A673 (cell line): ENCODE results near the gene DCC. TPM values are rescaled to one million over a fixed set of nuclear protein-coding genes. Genes with fewer than 3 reads are reported as not detected.
"Not testable (repeated sequence)": the region's sequence is repeated elsewhere in the genome, so short reads cannot be mapped to it uniquely, and the experiment has no call there.

Experiments used
- BruUV-seq: library from RNA; stranded (reverse); fragments of 400-500 nt; replicated peaks from 2 replicates; lab custom pipeline; 2021; lab: Mats Ljungman, UMichigan
- CTCF ChIA-PET: fragments of 300-600 bp; sonication (Branson Sonifier 250); formaldehyde crosslinking; loops from one replicate; lab custom pipeline; 2022; ENCODE audit warnings: antibody characterized with exemption; lab: Charles Lee
- POLR2A ChIA-PET: fragments of 300-600 bp; sonication (Branson Sonifier 250); formaldehyde crosslinking; loops from one replicate; lab custom pipeline; 2022; ENCODE audit warnings: antibody characterized with exemption; ENCODE audit not compliant: low non-redundant PET; lab: Charles Lee
- DNase-seq: peaks from one replicate; pipeline ENCODE4 v3.0.0-alpha.2; 2015; ENCODE audit warnings: low spot score
- H3K27ac ChIP-seq: fragments of 200-600 bp; sonication (generic); 2 replicates; pipeline ENCODE4 v1.5.1; 2016; ENCODE audit warnings: mixed run types, low read depth, mild to moderate bottlenecking, mixed read lengths, antibody characterized with exemption, low read length; ENCODE audit not compliant: poor library complexity, severe bottlenecking
- H3K27me3 ChIP-seq: fragments of 200-600 bp; sonication (generic); replicated peaks from 2 replicates; pipeline ENCODE4 v1.6.1; 2017; ENCODE audit warnings: mixed run types, low read depth, mild to moderate bottlenecking, mixed read lengths, antibody characterized with exemption, low read length; ENCODE audit not compliant: insufficient read depth, poor library complexity
- H3K36me3 ChIP-seq: fragments of 200-600 bp; sonication (generic); 2 replicates; pipeline ENCODE4 v1.6.1; 2016; ENCODE audit warnings: mixed run types, mild to moderate bottlenecking, mixed read lengths, antibody characterized with exemption, low read length; ENCODE audit not compliant: insufficient read depth, poor library complexity, severe bottlenecking
- H3K4me1 ChIP-seq: fragments of 200-600 bp; sonication (generic); 2 replicates; pipeline ENCODE4 v1.6.1; 2017; ENCODE audit warnings: mixed run types, mild to moderate bottlenecking, mixed read lengths, antibody characterized with exemption, low read length; ENCODE audit not compliant: insufficient read depth, poor library complexity, severe bottlenecking
- H3K4me3 ChIP-seq: fragments of 200-600 bp; sonication (generic); 2 replicates; pipeline ENCODE4 v1.5.1; 2016; ENCODE audit warnings: low read depth, mixed run types, mild to moderate bottlenecking, mixed read lengths, low read length; ENCODE audit not compliant: poor library complexity, severe bottlenecking
- H3K9me3 ChIP-seq: fragments of 200-600 bp; sonication (generic); 2 replicates; pipeline ENCODE4 v1.6.1; 2016; ENCODE audit warnings: mixed run types, low read depth, mild to moderate bottlenecking, mixed read lengths, antibody characterized with exemption, low read length; ENCODE audit not compliant: poor library complexity, severe bottlenecking
- CTCF ChIP-seq: fragments of 300-800, 200-600 bp; sonication (generic); conservative IDR thresholded peaks from 2 replicates; pipeline ENCODE4 v1.5.1; 2017; ENCODE audit warnings: low read depth, mild to moderate bottlenecking, antibody characterized with exemption, low read length, moderate library complexity, mixed read lengths
- EZH2 ChIP-seq: fragments of 200-600 bp; sonication (generic); IDR thresholded peaks from 2 replicates; pipeline ENCODE4 v1.6.1; 2017; ENCODE audit warnings: borderline replicate concordance, low read depth, mild to moderate bottlenecking, mixed read lengths, antibody characterized with exemption, low read length; ENCODE audit not compliant: poor library complexity, severe bottlenecking
- intact Hi-C: fragments of 100-400 bp; cut with micrococcal nuclease; formaldehyde crosslinking; loops from one replicate; pipeline ENCODE4 v1.10.0; 2022; ENCODE audit not compliant: unreplicated experiment
- total RNA-seq: library from RNA; stranded (reverse); gene quantifications from 2 replicates; pipeline ENCODE4 v1.2.3, GENCODE V29; 2021

Gene DCC
- total RNA-seq, 1 experiment from 2014 or later = 93.0 TPM

DNA sequence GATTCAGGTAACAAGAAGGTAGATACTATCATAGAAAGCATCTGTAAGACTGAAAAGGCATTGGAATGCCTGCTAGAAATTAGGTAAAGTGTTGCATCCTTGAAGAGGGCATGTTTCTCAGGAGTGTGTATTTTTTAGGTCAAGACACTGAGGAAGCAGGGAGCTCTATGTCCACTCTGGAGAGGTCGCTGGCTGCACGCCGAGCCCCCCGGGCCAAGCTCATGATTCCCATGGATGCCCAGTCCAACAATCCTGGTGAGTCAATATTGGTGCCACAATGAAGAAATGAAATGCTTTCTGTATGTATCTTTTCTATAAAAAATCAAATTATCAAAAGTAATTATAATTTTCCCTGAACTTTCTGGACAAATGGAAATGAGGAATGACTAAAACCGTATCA, 1127.8 kb downstream of the DCC start:
- ChIA-PET CTCF (no interaction called here), POLR2A (no interaction called here)
- no peak overlapping the region for H3K27ac ChIP-seq
- H3K36me3 ChIP-seq = no peaks in the 10 kb centered on the region
- BruUV-seq = no TSS peak
- DNase-seq = no peak
- H3K27me3 ChIP-seq = no peaks in the 10 kb centered on the region
- no peak for TF ChIP-seq EZH2
- no peak for TF ChIP-seq CTCF
- no peak overlapping the region for H3K4me3 ChIP-seq
- no peaks in the 10 kb centered on the region for H3K9me3 ChIP-seq
- H3K4me1 ChIP-seq = peaks cover 3% of the 10 kb centered on the region
- intact Hi-C loops = no loop called here

DNA sequence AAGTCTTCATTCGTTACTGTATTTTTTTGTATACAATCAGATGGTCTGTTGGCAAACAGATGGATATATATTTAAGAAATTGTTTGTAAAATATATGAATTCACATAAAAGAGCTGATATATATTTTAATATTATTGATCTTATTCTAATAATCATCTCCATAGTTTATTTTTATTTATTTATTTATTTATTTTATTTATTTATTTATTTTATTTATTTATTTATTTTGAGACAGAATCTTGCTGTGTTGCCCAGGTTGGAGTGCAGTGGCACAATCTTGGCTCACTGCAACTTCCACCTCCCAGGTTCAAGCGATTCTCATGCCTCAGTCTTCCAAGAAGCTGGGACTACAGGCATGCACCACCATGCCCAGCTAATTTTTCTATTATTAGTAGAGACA, 1128.2 kb downstream of the DCC start:
- CTCF ChIA-PET, H3K9me3 ChIP-seq, intact Hi-C loops, POLR2A ChIA-PET, H3K4me1 ChIP-seq, DNase-seq, H3K27me3 ChIP-seq, BruUV-seq, H3K36me3 ChIP-seq, H3K4me3 ChIP-seq, H3K27ac ChIP-seq: not testable (repeated sequence)

- Histone ChIP-seq H3K9me3 (no peaks in the 10 kb centered on the region), H3K27ac (no peak overlapping the region), H3K36me3 (peaks cover 3% of the 10 kb centered on the region), H3K4me1 (no peaks in the 10 kb centered on the region), H3K27me3 (no peaks in the 10 kb centered on the region), H3K4me3 (no peak overlapping the region)
- no peak for DNase-seq
- BruUV-seq = no TSS peak
- no peak for TF ChIP-seq EZH2
- no peak for TF ChIP-seq CTCF
- CTCF ChIA-PET = no interaction called here
- intact Hi-C loops = no loop called here
- POLR2A ChIA-PET = no interaction called here
Measured at GRCh38 chr18:53472546-53472945, 1132.5 kb downstream of the DCC start.

- no peak for DNase-seq
- TF ChIP-seq EZH2 (no peak), CTCF (no peak)
- BruUV-seq = no TSS peak
- intact Hi-C loops = no loop called here
- Histone ChIP-seq H3K27ac (no peak overlapping the region), H3K36me3 (peaks cover 3% of the 10 kb centered on the region), H3K27me3 (no peaks in the 10 kb centered on the region), H3K4me1 (no peaks in the 10 kb centered on the region), H3K4me3 (no peak overlapping the region), H3K9me3 (no peaks in the 10 kb centered on the region)
- CTCF ChIA-PET = no interaction called here
- POLR2A ChIA-PET = no interaction called here
Measured at GRCh38 chr18:53478155-53478554, 1138.2 kb downstream of the DCC start.
